GM21515 (cell line): ENCODE results near the gene FAM234B.
"Not testable (repeated sequence)": the region's sequence is repeated elsewhere in the genome, so short reads cannot be mapped to it uniquely, and the experiment has no call there.

Experiments
- ATAC-seq: cut with Tn5 transposase; IDR thresholded peaks from one replicate; pipeline ENCODE4 v1.9.1; 2021; ENCODE audit not compliant: unreplicated experiment

The FAM234B gene

GRCh38 chr12:13023811-13024530 lies 20.2 kb upstream of the FAM234B start:
- ATAC-seq, result no peak

GRCh38 chr12:13024531-13024916 lies 19.7 kb upstream of the FAM234B start:
- ATAC-seq, result no peak

GRCh38 chr12:13026286-13026685 lies 17.9 kb upstream of the FAM234B start:
- ATAC-seq, result no peak

- no peak for ATAC-seq
Measured at GRCh38 chr12:13027032-13027431, 17.1 kb upstream of the FAM234B start.

- ATAC-seq, result no peak
Measured at GRCh38 chr12:13027508-13027907, 16.7 kb upstream of the FAM234B start.

DNA sequence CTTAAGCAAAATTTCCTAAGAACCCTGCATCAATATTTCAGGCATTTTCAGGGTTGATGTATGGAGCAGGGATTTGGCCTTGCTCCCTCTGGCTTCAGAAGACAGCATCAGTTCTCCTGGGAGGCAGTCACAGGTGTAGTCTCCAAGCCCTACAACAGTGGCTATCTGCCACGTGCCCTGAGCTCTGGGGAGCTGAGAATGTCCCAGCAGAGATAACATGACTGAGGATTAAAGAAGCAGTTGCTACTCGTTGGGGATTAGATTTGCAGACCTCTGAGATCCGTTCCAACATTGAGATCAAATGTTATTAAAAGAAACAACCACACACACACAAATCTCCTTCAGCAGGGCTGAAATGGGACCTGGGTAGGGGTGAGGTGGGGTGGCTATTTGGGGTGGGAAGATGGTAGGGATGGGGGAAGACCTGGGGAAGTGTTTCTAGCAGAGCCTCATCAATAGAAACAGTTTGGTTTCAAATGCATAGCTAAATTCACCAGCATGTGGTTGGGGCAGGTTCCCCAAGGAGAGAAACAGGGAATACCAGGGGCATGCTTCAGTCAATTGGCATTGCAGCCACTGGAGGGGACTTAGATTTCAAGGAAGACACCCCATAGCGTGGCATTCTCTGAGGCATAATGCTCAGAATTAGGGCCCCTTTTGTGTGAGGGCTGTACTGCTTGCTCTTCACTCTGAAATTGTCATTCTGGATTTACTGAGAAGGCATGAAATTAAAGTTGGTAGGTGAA lies 15.2 kb upstream of the FAM234B start:
- no peak for ATAC-seq

GRCh38 chr12:13030541-13031291 lies 13.5 kb upstream of the FAM234B start:
- ATAC-seq, result no peak

DNA sequence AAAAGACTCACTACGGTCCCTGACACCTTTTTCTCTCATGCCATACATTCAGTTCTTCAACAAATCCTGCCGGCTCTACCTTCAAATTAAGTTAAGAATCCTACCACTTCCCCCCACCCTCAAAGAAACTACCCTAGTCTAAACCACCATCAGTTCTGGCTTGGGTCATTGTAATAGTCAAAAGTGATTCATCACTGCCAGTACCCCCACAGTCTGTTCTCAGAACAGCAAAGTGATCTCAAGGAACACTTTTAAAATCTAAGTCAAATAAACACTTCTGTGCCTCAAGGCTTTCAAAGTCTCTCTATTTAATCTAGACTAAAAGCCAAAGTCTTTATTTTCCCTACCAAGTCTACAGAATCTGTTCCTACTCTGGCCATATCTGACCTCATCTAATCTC lies 12.0 kb upstream of the FAM234B start:
- ATAC-seq, result no peak

DNA sequence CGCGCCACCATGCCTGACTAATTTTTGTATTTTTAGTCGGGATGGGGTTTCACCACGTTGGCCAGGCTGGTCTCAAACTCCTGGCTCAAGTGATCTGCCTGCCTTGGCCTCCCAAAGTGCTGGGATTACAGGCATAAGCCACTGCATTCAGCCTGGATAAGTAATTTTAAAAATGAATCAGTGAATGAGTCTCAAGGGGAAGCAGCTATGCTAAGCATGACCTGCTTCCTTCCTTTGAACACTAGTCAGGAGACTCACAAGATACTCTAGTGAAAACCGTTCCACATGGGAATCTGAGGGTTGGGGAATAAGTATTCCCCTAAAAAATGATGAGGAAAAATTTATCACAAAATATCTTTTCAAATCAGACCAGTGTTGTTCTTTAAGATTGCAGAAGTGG lies 10.7 kb upstream of the FAM234B start:
- no peak for ATAC-seq

GRCh38 chr12:13035335-13035734 lies 8.8 kb upstream of the FAM234B start:
- not testable (repeated sequence) for ATAC-seq

DNA sequence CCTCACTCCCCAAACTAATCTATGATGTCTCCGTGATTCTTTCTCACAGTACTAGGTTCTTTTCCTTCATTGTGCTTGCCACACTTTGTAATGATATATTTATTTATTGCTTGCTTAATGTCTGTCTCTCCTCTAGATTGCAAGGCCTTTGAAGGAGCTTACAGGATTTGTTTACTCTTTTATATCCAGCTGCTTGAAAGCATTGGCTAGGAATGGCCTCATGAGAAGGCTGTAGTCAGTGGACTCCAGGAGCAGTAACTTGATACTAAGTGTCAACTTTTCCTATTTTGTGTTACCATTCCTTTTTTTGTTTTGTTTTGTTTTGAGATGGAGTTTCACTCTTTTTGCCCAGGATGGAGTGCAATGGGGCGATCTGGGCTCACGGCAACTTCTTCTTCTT lies 7.3 kb upstream of the FAM234B start:
- no peak for ATAC-seq

GRCh38 chr12:13038491-13039161 lies 5.6 kb upstream of the FAM234B start:
- no peak for ATAC-seq

GRCh38 chr12:13039328-13039956 lies 4.7 kb upstream of the FAM234B start:
- no peak for ATAC-seq

- ATAC-seq, result no peak
Measured at GRCh38 chr12:13041224-13041623, 3.0 kb upstream of the FAM234B start.

DNA sequence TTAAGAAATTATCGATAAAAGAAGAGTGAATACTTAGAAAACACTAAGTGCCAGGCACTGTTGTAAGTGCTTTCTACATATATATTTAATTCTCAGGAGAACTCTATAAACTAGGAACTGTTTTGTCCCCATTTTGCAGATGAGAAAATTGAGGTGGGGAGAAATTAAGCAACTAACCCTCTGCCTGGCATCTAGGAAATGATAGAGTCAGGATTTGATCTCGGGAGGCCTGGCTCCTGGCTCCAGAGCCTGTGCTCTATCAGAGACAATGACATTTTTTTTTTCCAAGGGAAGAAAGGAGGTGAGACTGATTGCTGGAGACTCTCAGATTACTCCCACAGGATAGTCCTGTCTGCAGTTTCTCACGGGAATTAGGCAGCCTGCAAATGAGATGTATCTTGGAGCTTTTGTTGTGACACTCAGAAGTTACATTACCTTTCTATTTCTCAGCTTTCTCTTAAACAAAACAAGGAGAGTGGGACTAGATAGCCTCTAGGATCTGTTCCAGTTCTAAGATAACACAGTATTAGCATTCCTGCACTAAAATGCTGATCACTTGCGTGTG lies 1.4 kb upstream of the FAM234B start:
- ATAC-seq, result no peak

- ATAC-seq, result no peak
Measured at GRCh38 chr12:13044906-13045299, 722 bp downstream of the FAM234B start.

DNA sequence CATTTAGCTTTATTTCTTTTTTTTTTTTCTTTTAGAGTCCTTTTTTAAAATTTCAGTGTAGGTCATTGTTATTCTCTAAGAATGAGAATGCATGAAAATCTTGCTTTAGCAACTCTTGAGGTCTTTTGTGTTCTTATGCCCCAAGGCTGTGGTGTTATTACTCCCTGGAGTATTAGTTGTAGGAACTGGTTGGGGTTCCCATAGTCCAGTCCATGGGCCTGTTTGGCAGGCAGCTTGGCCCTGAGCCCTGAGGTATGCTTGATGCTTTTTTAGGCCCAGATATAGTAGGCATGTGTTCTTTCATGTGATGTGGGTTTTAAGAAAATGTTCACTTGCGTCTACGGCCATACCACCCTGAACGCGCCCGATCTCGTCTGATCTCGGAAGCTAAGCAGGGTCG lies 1.6 kb downstream of the FAM234B start:
- ATAC-seq, result no peak

DNA sequence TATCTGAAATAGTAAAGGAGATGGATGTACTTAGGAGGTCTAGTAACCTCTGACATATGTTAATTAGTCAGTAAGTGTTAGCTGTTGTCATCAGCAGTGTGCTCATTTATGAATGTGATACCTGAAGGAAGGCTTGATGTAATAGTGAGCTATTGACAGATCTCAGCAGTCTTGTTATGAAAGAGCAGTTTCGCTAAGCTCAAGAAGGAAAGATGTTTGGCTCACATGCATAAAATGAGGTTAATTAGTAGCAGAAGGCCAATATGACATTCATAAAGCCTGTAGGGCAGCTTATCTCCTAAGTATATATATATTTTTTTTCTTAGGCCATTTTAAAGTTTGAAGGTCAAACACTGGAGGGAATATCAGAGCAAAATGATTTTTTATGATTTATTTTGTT lies 2.8 kb downstream of the FAM234B start:
- ATAC-seq, result no peak

DNA sequence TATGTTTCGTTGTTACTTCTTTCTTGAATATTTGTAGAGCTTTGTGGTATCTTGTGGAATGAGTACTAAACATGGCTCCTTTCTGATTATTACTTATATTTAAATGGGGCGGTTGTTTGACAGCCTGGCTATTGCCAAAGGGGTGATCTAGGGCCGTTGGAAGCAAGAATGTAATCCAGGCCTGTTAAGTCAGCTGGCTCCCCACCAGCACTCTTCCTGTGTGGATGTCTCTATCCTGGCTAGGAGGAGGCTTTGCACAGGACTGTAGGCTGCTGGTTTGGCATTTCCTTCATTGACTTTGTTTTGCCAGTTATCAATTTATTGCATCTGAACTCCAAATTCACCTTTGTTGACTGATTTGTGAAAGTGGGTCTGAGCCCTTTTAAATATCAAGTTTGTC lies 5.6 kb downstream of the FAM234B start:
- ATAC-seq, result no peak

- ATAC-seq, result no peak
Measured at GRCh38 chr12:13052421-13052820, 8.2 kb downstream of the FAM234B start.

GRCh38 chr12:13053617-13054016 lies 9.4 kb downstream of the FAM234B start:
- not testable (repeated sequence) for ATAC-seq
